KMS-11 (cell line): ENCODE results near the gene TFAP2E.
A peak's percentile ranks its signal among the peaks of the same experiment; 100 is the strongest.

Source experiments
- H2AFZ ChIP-seq: fragments of 200-600 bp; sonication (generic); 2 replicates; pipeline ENCODE4 v1.6.1; 2016; ENCODE audit warnings: antibody characterized with exemption, mixed run types, low read depth
- H3K27ac ChIP-seq: fragments of 200-600 bp; sonication (generic); 2 replicates; pipeline ENCODE4 v1.6.1; 2016; ENCODE audit warnings: mild to moderate bottlenecking, mixed run types
- H3K27me3 ChIP-seq: fragments of 200-600 bp; sonication (generic); 2 replicates; pipeline ENCODE4 v1.6.1; 2017; ENCODE audit warnings: mild to moderate bottlenecking, low read depth, mixed run types, moderate library complexity; ENCODE audit not compliant: insufficient read depth
- H3K36me3 ChIP-seq: fragments of 200-600 bp; sonication (generic); 2 replicates; pipeline ENCODE4 v1.6.1; 2017; ENCODE audit warnings: mild to moderate bottlenecking, mixed run types; ENCODE audit not compliant: insufficient read depth
- H3K4me1 ChIP-seq: fragments of 200-600 bp; sonication (generic); 2 replicates; pipeline ENCODE4 v1.6.1; 2016; ENCODE audit warnings: mild to moderate bottlenecking, low read depth, mixed run types; ENCODE audit not compliant: poor library complexity, severe bottlenecking
- H3K4me2 ChIP-seq: fragments of 200-600 bp; sonication (generic); 2 replicates; pipeline ENCODE4 v1.7.0; 2016; ENCODE audit warnings: mild to moderate bottlenecking, mixed run types
- H3K4me3 ChIP-seq: fragments of 200-600 bp; sonication (generic); IDR thresholded peaks from 2 replicates; pipeline ENCODE4 v1.6.1; 2017; ENCODE audit warnings: low read depth, low read length, mixed read lengths; ENCODE audit not compliant: insufficient read depth
- H3K79me2 ChIP-seq: fragments of 200-600 bp; sonication (generic); 2 replicates; pipeline ENCODE4 v1.6.1; 2016; ENCODE audit warnings: low read depth, mixed run types; ENCODE audit not compliant: insufficient read depth
- H3K9ac ChIP-seq: fragments of 200-600 bp; sonication (generic); 2 replicates; pipeline ENCODE4 v1.6.1; 2016; ENCODE audit warnings: mild to moderate bottlenecking, mixed run types
- H4K20me1 ChIP-seq: fragments of 200-600 bp; sonication (generic); 2 replicates; pipeline ENCODE4 v1.6.1; 2016; ENCODE audit warnings: mild to moderate bottlenecking, mixed run types; ENCODE audit not compliant: insufficient read depth
- TF ChIP-seq, protein P1 (sequence below): fragments of 200-600 bp; sonication (generic); conservative IDR thresholded peaks from 2 replicates; pipeline ENCODE4 v1.6.1; 2017; ENCODE audit warnings: low read depth, mild to moderate bottlenecking, antibody characterized with exemption, low read length, moderate library complexity, mixed read lengths

The TFAP2E gene

GRCh38 chr1:35640380-35641232 is 67.5 kb downstream of the TFAP2E start:
- TF ChIP-seq, protein P1, sequence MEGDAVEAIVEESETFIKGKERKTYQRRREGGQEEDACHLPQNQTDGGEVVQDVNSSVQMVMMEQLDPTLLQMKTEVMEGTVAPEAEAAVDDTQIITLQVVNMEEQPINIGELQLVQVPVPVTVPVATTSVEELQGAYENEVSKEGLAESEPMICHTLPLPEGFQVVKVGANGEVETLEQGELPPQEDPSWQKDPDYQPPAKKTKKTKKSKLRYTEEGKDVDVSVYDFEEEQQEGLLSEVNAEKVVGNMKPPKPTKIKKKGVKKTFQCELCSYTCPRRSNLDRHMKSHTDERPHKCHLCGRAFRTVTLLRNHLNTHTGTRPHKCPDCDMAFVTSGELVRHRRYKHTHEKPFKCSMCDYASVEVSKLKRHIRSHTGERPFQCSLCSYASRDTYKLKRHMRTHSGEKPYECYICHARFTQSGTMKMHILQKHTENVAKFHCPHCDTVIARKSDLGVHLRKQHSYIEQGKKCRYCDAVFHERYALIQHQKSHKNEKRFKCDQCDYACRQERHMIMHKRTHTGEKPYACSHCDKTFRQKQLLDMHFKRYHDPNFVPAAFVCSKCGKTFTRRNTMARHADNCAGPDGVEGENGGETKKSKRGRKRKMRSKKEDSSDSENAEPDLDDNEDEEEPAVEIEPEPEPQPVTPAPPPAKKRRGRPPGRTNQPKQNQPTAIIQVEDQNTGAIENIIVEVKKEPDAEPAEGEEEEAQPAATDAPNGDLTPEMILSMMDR = no peak
- H4K20me1 ChIP-seq = peaks cover 6% of the 10 kb centered on the region
- H3K4me1 ChIP-seq = peaks cover 50% of the 10 kb centered on the region
- H3K79me2 ChIP-seq = peaks cover 57% of the 10 kb centered on the region
- H3K27me3 ChIP-seq = no peaks in the 10 kb centered on the region; the same call in 1 of the 2 replicates
- H3K27ac ChIP-seq = peak overlapping the region; percentile 93
- peaks cover 6% of the 10 kb centered on the region; the same call in 1 of the 2 replicates for H3K36me3 ChIP-seq
- H3K4me3 ChIP-seq = no peak overlapping the region
- peak overlapping the region; percentile 92 for H3K9ac ChIP-seq
- peak overlapping the region; percentile 88 for H3K4me2 ChIP-seq
- peak overlapping the region; percentile 98 for H2AFZ ChIP-seq

DNA sequence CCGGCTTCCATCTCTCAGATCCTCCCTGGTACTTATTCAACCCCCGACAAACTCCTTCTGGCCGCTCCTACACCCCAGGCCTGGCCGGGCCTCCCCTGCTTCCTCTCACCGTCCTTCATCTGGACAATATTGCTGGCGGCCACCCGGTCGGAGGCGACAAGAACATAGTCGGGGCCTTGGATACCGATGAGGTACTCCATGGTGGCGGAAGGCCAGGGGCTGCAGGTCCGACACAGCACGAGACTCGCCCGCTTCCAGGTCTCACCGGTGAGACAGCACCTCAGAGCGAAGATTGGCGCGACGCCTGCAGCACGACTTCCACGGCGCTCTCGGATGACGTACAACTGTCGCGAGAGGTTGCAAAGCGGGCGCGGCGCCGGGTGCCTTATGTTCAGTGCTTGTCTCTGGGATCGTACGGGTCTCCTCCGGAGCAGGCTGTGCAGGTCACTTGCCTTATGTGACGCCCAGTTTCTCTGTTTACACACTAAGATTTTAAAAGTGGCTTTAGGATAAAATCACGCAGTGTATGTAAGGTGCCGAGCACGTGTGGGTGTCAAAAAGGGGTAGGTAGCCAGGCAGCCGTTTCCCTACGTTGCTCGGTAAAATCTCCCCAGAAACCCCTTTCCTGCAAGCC is 68.2 kb downstream of the TFAP2E start, which contains the start of gene PSMB2:
Gene PSMB2, minus strand, starts transcription at position 294 of the 634 bp plus-strand sequence. Its CDS starts 94 bp downstream, at position 200.
- Histone ChIP-seq H3K27me3 (no peaks in the 10 kb centered on the region; the same call in 1 of the 2 replicates), H3K9ac (peak within 1 kb of the TSS; percentile 92), H3K4me2 (peak within 1 kb of the TSS; percentile 88), H3K4me1 (peaks cover 43% of the 10 kb centered on the region), H3K36me3 (no peaks in the 10 kb centered on the region; the same call in 1 of the 2 replicates), H4K20me1 (peaks cover 6% of the 10 kb centered on the region), H3K79me2 (peaks cover 50% of the 10 kb centered on the region), H3K4me3 (no peak within 1 kb of the TSS), H2AFZ (peak within 1 kb of the TSS; percentile 98), H3K27ac (peak within 1 kb of the TSS; percentile 93)
- TF ChIP-seq, protein P1 = no peak

GRCh38 chr1:35642471-35642955 is 69.4 kb downstream of the TFAP2E start:
- peaks cover 38% of the 10 kb centered on the region for H3K79me2 ChIP-seq
- no peaks in the 10 kb centered on the region; the same call in 1 of the 2 replicates for H4K20me1 ChIP-seq
- peaks cover 31% of the 10 kb centered on the region for H3K4me1 ChIP-seq
- peak overlapping the region; percentile 88 for H3K4me2 ChIP-seq
- TF ChIP-seq, protein P1 = no peak
- H3K9ac ChIP-seq = peak overlapping the region; percentile 92; the same call in 1 of the 2 replicates
- H3K4me3 ChIP-seq = no peak overlapping the region
- no peaks in the 10 kb centered on the region; the same call in 1 of the 2 replicates for H3K27me3 ChIP-seq
- no peaks in the 10 kb centered on the region for H3K36me3 ChIP-seq
- peak overlapping the region; percentile 93; the same call in 1 of the 2 replicates for H3K27ac ChIP-seq
- H2AFZ ChIP-seq = peak overlapping the region; percentile 98

DNA sequence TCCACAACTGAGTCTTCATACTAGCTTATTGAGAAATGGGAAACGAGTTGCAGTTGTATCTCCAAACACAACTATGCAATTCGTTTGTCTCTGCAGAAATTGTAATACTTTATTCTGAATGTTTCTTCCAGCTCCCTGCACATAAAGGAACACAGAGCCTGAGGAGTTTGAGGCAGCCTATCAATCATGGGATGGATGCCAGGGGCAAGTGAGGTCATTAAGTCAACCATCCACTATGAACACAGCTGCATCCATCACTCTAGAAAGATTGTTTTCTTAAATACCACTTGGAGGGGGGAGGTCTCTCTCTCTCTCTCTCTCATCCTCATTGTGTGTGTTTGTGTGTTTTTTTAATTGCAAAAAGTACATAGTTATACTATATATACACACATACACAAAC is 71.1 kb downstream of the TFAP2E start:
- H3K4me1 ChIP-seq = peaks cover 14% of the 10 kb centered on the region
- no peaks in the 10 kb centered on the region; the same call in 1 of the 2 replicates for H4K20me1 ChIP-seq
- no peak overlapping the region for H3K27ac ChIP-seq
- TF ChIP-seq, protein P1 = no peak
- H3K27me3 ChIP-seq = no peaks in the 10 kb centered on the region; the same call in 1 of the 2 replicates
- no peak overlapping the region for H3K9ac ChIP-seq
- H3K4me2 ChIP-seq = no peak overlapping the region
- H3K79me2 ChIP-seq = peaks cover 21% of the 10 kb centered on the region
- no peaks in the 10 kb centered on the region for H3K36me3 ChIP-seq
- no peak overlapping the region for H3K4me3 ChIP-seq
- no peak overlapping the region for H2AFZ ChIP-seq
